PC-3 (cell line): ENCODE results near the gene GATC. TPM values are rescaled to one million over a fixed set of nuclear protein-coding genes. Genes with fewer than 3 reads are reported as not detected.

Source experiments
- ATAC-seq: fragments of 200-7000 bp; cut with Tn5 transposase; 2 replicates; pipeline ENCODE4 v1.9.1; 2020; ENCODE audit warnings: mild to moderate bottlenecking, moderate library complexity
- BruUV-seq: library from RNA; stranded (reverse); fragments of 400-500 nt; replicated peaks from 2 replicates; lab custom pipeline; 2021; lab: Mats Ljungman, UMichigan
- CTCF ChIA-PET: fragments of 300-600 bp; sonication (Branson Sonifier 250); formaldehyde crosslinking; loops from one replicate; lab custom pipeline; 2022; ENCODE audit warnings: antibody characterized with exemption; lab: Charles Lee
- POLR2A ChIA-PET: fragments of 300-600 bp; sonication (Branson Sonifier 250); formaldehyde crosslinking; loops from one replicate; lab custom pipeline; 2022; ENCODE audit warnings: antibody characterized with exemption; ENCODE audit not compliant: unreplicated experiment; lab: Charles Lee
- DNase-seq: peaks from one replicate; pipeline ENCODE4 v3.0.0-alpha.2; 2015
- H2AFZ ChIP-seq: fragments of 300-600 bp; sonication (generic); 2 replicates; pipeline ENCODE4 v1.6.0; 2016; ENCODE audit warnings: antibody characterized with exemption, low read length
- H3F3A ChIP-seq: fragments of 300-600 bp; sonication (generic); one replicate; pipeline ENCODE4 v1.6.0; 2017; ENCODE audit warnings: antibody characterized with exemption, low read length, control low read depth, mild to moderate bottlenecking; ENCODE audit not compliant: unreplicated experiment
- H3K27ac ChIP-seq: fragments of 300-600 bp; sonication (generic); 2 replicates; pipeline ENCODE4 v1.5.1; 2016; ENCODE audit warnings: mild to moderate bottlenecking, low read length
- H3K27me3 ChIP-seq: fragments of 300-600 bp; sonication (generic); 2 replicates; pipeline ENCODE4 v1.6.1; 2016; ENCODE audit warnings: low read length, mixed read lengths
- H3K36me3 ChIP-seq: fragments of 300-600 bp; sonication (generic); 2 replicates; pipeline ENCODE4 v1.6.1; 2016; ENCODE audit warnings: low read depth, mixed run types, low read length, mixed read lengths
- H3K4me1 ChIP-seq: fragments of 300-600 bp; sonication (generic); 2 replicates; pipeline ENCODE4 v1.5.1; 2016; ENCODE audit warnings: low read length; ENCODE audit not compliant: insufficient read depth
- H3K4me2 ChIP-seq: fragments of 300-600 bp; sonication (generic); 2 replicates; pipeline ENCODE4 v1.6.0; 2016; ENCODE audit warnings: low read length
- H3K4me3 ChIP-seq: fragments of 300-600 bp; sonication (generic); 2 replicates; pipeline ENCODE4 v1.5.1; 2016; ENCODE audit warnings: mild to moderate bottlenecking, low read length, mixed read lengths
- H3K79me2 ChIP-seq: fragments of 300-600 bp; sonication (generic); 2 replicates; pipeline ENCODE4 v1.6.1; 2017; ENCODE audit warnings: low read length, mixed read lengths
- H3K9ac ChIP-seq: fragments of 300-600 bp; sonication (generic); 2 replicates; pipeline ENCODE4 v1.6.0; 2016; ENCODE audit warnings: mild to moderate bottlenecking, low read length
- H3K9me2 ChIP-seq: fragments of 300-600 bp; sonication (generic); replicated peaks from 2 replicates; pipeline ENCODE4 v1.6.1; 2016; ENCODE audit warnings: mixed run types, low read length, mixed read lengths
- H3K9me3 ChIP-seq: fragments of 300-600 bp; sonication (generic); 2 replicates; pipeline ENCODE4 v1.6.1; 2016; ENCODE audit warnings: low read length, mixed read lengths
- H4K20me1 ChIP-seq: fragments of 300-600 bp; sonication (generic); 2 replicates; pipeline ENCODE4 v1.6.1; 2016; ENCODE audit warnings: low read length, mixed read lengths
- EZH2phosphoT487 ChIP-seq: fragments of 300-600 bp; sonication (generic); IDR thresholded peaks from 2 replicates; pipeline ENCODE4 v1.6.1; 2018; ENCODE audit warnings: mild to moderate bottlenecking, antibody characterized with exemption, low read length, borderline replicate concordance
- intact Hi-C: fragments of 100-400 bp; cut with micrococcal nuclease; formaldehyde crosslinking; loops from 2 replicates; pipeline ENCODE4 v1.9.0; 2023
- total RNA-seq: library from RNA; depleted of rRNA; stranded (reverse); fragments of >200 nt; gene quantifications from 2 replicates; pipeline ENCODE4 v1.2.3, GENCODE V29; 2014
- TF ChIP-seq, protein P1 (sequence below): fragments of 300-600 bp; sonication (generic); conservative IDR thresholded peaks from 2 replicates; pipeline ENCODE4 v1.5.1; 2017; ENCODE audit warnings: antibody characterized with exemption, low read depth, mild to moderate bottlenecking, low read length

The GATC gene
- total RNA-seq, 1 experiment from 2014 or later: 33.8 TPM

DNA sequence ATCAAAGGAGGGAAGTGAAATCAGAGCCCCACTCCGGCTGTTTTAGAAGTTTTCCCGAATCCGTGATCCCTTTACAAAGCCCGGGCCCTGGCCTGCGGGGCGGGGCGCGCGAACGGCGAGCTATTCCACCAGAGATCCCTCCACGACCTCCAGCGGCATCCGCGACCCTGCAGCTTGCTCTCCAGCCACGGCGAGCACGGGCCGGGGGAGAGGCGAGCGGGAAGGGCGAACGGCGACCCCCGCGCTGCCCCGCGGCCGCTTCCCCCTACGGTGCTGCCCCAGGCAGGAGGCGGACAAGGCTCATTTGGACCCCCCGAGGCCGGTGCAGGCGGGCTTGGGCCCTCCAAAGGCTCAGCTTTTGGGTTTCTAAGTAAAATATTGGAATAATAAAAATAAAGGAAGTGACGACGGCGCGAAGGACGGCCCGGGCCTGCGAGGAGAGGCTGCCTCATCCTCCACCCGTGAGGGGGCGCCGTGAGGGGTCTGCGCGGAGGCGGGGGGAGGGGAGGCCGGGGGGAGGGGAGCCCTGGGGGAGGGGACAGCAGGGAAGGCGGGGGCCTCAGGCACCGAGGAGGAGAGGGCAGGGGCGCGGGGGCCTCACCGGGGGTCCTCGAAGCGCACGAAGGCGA lies 22.7 kb downstream of the GATC start:
- peak overlapping the region; percentile 95 for H3K4me2 ChIP-seq
- intact Hi-C loops: loop anchor here (2.0 kb wide), 2 partner anchors 30 to 60 kb away; partner anchors contain the start of genes COQ5 and COX6A1
- peak overlapping the region; percentile 87 for H3K9ac ChIP-seq
- peaks cover 25% of the 10 kb centered on the region for H3K36me3 ChIP-seq
- TF ChIP-seq, protein P1, sequence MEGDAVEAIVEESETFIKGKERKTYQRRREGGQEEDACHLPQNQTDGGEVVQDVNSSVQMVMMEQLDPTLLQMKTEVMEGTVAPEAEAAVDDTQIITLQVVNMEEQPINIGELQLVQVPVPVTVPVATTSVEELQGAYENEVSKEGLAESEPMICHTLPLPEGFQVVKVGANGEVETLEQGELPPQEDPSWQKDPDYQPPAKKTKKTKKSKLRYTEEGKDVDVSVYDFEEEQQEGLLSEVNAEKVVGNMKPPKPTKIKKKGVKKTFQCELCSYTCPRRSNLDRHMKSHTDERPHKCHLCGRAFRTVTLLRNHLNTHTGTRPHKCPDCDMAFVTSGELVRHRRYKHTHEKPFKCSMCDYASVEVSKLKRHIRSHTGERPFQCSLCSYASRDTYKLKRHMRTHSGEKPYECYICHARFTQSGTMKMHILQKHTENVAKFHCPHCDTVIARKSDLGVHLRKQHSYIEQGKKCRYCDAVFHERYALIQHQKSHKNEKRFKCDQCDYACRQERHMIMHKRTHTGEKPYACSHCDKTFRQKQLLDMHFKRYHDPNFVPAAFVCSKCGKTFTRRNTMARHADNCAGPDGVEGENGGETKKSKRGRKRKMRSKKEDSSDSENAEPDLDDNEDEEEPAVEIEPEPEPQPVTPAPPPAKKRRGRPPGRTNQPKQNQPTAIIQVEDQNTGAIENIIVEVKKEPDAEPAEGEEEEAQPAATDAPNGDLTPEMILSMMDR: 0 out of 2 replicates have a peak, but pooled peaks have one; percentile 8
- TF ChIP-seq EZH2phosphoT487: no peak
- peaks cover under 1% of the 10 kb centered on the region for H3F3A ChIP-seq
- peaks cover 89% of the 10 kb centered on the region for H3K79me2 ChIP-seq
- ATAC-seq (peak; percentile 11), DNase-seq (no peak)
- no peaks in the 10 kb centered on the region for H3K9me2 ChIP-seq
- H2AFZ ChIP-seq: peak overlapping the region; percentile 41; the same call in 1 of the 2 replicates
- H3K9me3 ChIP-seq: no peaks in the 10 kb centered on the region
- H3K27me3 ChIP-seq: no peaks in the 10 kb centered on the region
- peaks cover 42% of the 10 kb centered on the region for H4K20me1 ChIP-seq
- CTCF ChIA-PET: no interaction called here
- BruUV-seq: no TSS peak
- peak overlapping the region; percentile 66 for H3K27ac ChIP-seq
- POLR2A ChIA-PET: interaction anchor here (0.6 to 1.0 kb wide), 3 partner anchors 27 to 69 kb away, joined by 3 to 4 read pairs (median 3); partner anchors contain the start of gene DYNLL1
- peak overlapping the region; percentile 95 for H3K4me3 ChIP-seq
- H3K4me1 ChIP-seq: peaks cover 30% of the 10 kb centered on the region

- ATAC-seq (peak; percentile 78), DNase-seq (peak; percentile 98)
- no peaks in the 10 kb centered on the region for H3K9me2 ChIP-seq
- POLR2A ChIA-PET: interaction anchor here (0.6 kb wide), 1 partner anchor 28 kb away, joined by 3 read pairs; no protein-coding TSS in a partner anchor
- H3F3A ChIP-seq: peaks cover 5% of the 10 kb centered on the region
- no peaks in the 10 kb centered on the region for H3K9me3 ChIP-seq
- H3K4me3 ChIP-seq: peak within 1 kb of the TSS; percentile 95
- H4K20me1 ChIP-seq: peaks cover 36% of the 10 kb centered on the region
- BruUV-seq: no TSS peak
- H3K79me2 ChIP-seq: peaks cover 82% of the 10 kb centered on the region
- H3K4me2 ChIP-seq: peak within 1 kb of the TSS; percentile 95
- H3K9ac ChIP-seq: peak within 1 kb of the TSS; percentile 87
- H3K4me1 ChIP-seq: peaks cover 34% of the 10 kb centered on the region
- H3K27me3 ChIP-seq: no peaks in the 10 kb centered on the region
- peak within 1 kb of the TSS; percentile 86 for H2AFZ ChIP-seq
- CTCF ChIA-PET: interaction anchor here (0.6 kb wide), 1 partner anchor 19 kb away, joined by 4 read pairs; no protein-coding TSS in a partner anchor
- peak within 1 kb of the TSS; percentile 66 for H3K27ac ChIP-seq
- peaks cover 18% of the 10 kb centered on the region for H3K36me3 ChIP-seq
- intact Hi-C loops: loop anchor here (2.0 kb wide), 2 partner anchors 31 to 59 kb away; partner anchors contain the start of genes COQ5 and COX6A1
- no peak for TF ChIP-seq EZH2phosphoT487
- TF ChIP-seq, protein P1: peak; percentile 92
Observed at GRCh38 chr12:120469450-120470149, 23.4 kb downstream of the GATC start, which contains the start of gene SRSF9. TSS of gene SRSF9 (minus strand) at chr12:120469748. CDS start at chr12:120469609, 139 bp downstream.
